Measurements from ENCODE around the gene KLHL7. TPM values are rescaled to one million over a fixed set of nuclear protein-coding genes. Genes with fewer than 3 reads are reported as not detected.

Gene KLHL7, protein sequence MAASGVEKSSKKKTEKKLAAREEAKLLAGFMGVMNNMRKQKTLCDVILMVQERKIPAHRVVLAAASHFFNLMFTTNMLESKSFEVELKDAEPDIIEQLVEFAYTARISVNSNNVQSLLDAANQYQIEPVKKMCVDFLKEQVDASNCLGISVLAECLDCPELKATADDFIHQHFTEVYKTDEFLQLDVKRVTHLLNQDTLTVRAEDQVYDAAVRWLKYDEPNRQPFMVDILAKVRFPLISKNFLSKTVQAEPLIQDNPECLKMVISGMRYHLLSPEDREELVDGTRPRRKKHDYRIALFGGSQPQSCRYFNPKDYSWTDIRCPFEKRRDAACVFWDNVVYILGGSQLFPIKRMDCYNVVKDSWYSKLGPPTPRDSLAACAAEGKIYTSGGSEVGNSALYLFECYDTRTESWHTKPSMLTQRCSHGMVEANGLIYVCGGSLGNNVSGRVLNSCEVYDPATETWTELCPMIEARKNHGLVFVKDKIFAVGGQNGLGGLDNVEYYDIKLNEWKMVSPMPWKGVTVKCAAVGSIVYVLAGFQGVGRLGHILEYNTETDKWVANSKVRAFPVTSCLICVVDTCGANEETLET
- total RNA-seq (2021) (46.3 and 61.0 TPM in 2 replicates), Bru-seq, nascent RNA (percentile 78 among the genes with signal in this experiment), BruChase-seq, experiment 1, labeled RNA remaining after a 2-hour chase (percentile 83 among the genes with signal in this experiment), BruChase-seq, experiment 2, labeled RNA remaining after a 6-hour chase (percentile 77 among the genes with signal in this experiment)
- long read RNA-seq, full-length matches to known transcripts, result 60 of 66 reads
- long read RNA-seq, partial matches to known transcripts, result 2 of 66 reads
- long read RNA-seq, other reads (novel, unspliced or antisense), result 4 of 66 reads

DNA sequence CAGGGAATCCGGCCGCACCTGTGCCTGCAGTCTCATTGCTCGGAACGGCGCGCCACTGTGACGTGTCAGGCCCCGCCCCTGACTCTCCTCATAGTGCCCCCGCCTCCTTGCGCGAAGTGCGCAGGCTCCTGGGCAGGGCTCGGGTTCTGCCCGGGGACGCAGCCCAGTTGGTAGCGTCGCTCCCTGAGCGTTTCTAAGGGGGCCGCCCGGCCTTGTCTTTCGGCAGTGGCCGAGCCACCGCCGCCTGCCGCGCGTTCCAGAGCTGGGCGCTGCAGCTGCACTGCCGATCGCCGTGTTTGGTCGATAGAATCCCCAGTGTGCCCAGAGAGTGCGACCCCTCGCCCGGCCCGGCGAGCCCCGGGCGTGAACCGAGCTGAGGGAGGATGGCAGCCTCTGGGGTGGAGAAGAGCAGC is at the start of gene KLHL7:
KLHL7 (plus strand) TSS at position 142 of the 413 bp plus-strand sequence; CDS start at position 384, 242 bp downstream.
- Histone ChIP-seq H3K4me1 (replicated peaks; ENCODE audit: insufficient read depth) (peaks cover 20% of the 10 kb centered on the region), H3K9me3 (ENCODE audit: insufficient read depth, low read depth) (no peaks in the 10 kb centered on the region), H3K27me3 (ENCODE audit: insufficient read depth, low read depth) (no peaks in the 10 kb centered on the region), H3K36me3 (ENCODE audit: low read depth) (no peaks in the 10 kb centered on the region), H4K20me1 (ENCODE audit: insufficient read depth) (no peaks in the 10 kb centered on the region), H3K27ac (peak within 1 kb of the TSS; percentile 80), H3K79me2 (ENCODE audit: low read depth) (peaks cover 50% of the 10 kb centered on the region), H3F3A (ENCODE audit: insufficient read depth, low read depth) (no peaks in the 10 kb centered on the region), H3K4me2 (peak within 1 kb of the TSS; percentile 84), H2AFZ (peak within 1 kb of the TSS; percentile 98), H3K4me3 (peak within 1 kb of the TSS; percentile 80), H3K9me2 (ENCODE audit: insufficient read depth) (no peaks in the 10 kb centered on the region; the same call in 1 of the 2 replicates)
- peak; percentile 94 to 98 for DNase-seq
- POLR2A ChIA-PET (ENCODE audit: unreplicated experiment), result interaction anchor here (0.6 kb wide), 2 partner anchors 374 to 615 kb away, joined by 6 read pairs; no protein-coding TSS in a partner anchor
- TF ChIP-seq, protein P1, sequence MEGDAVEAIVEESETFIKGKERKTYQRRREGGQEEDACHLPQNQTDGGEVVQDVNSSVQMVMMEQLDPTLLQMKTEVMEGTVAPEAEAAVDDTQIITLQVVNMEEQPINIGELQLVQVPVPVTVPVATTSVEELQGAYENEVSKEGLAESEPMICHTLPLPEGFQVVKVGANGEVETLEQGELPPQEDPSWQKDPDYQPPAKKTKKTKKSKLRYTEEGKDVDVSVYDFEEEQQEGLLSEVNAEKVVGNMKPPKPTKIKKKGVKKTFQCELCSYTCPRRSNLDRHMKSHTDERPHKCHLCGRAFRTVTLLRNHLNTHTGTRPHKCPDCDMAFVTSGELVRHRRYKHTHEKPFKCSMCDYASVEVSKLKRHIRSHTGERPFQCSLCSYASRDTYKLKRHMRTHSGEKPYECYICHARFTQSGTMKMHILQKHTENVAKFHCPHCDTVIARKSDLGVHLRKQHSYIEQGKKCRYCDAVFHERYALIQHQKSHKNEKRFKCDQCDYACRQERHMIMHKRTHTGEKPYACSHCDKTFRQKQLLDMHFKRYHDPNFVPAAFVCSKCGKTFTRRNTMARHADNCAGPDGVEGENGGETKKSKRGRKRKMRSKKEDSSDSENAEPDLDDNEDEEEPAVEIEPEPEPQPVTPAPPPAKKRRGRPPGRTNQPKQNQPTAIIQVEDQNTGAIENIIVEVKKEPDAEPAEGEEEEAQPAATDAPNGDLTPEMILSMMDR (conservative IDR thresholded peaks at IDR 0.05), result no peak
- no peak for TF ChIP-seq EZH2 (IDR thresholded peaks at IDR 0.05; ENCODE audit: low read depth)
- CTCF ChIA-PET, result interaction anchor here (0.8 to 1.3 kb wide), 6 partner anchors 19 to 441 kb away, joined by 3 to 4 read pairs (median 3); no protein-coding TSS in a partner anchor
- intact Hi-C loops (cut with micrococcal nuclease; ENCODE audit: unreplicated experiment), result loop anchor here (1.0 to 5.0 kb wide), 2 partner anchors 76 to 93 kb away; partner anchors contain the start of gene HYCC1
- BruUV-seq (replicated peaks), result no TSS peak

- no peaks in the 10 kb centered on the region for H4K20me1 ChIP-seq (ENCODE audit: insufficient read depth)
- no peak for TF ChIP-seq EZH2 (IDR thresholded peaks at IDR 0.05; ENCODE audit: low read depth)
- H3K36me3 ChIP-seq (ENCODE audit: low read depth), result no peaks in the 10 kb centered on the region
- no peaks in the 10 kb centered on the region for H3K9me3 ChIP-seq (ENCODE audit: insufficient read depth, low read depth)
- intact Hi-C loops (cut with micrococcal nuclease; ENCODE audit: unreplicated experiment), result no loop called here
- H3K4me2 ChIP-seq, result no peak overlapping the region
- no peaks in the 10 kb centered on the region for H3K79me2 ChIP-seq (ENCODE audit: low read depth)
- no peaks in the 10 kb centered on the region for H3K27me3 ChIP-seq (ENCODE audit: insufficient read depth, low read depth)
- no peak overlapping the region for H3K4me3 ChIP-seq
- no peaks in the 10 kb centered on the region for H3K9me2 ChIP-seq (ENCODE audit: insufficient read depth)
- ChIA-PET CTCF (interaction anchor here (0.6 to 1.1 kb wide), 4 partner anchors 48 to 792 kb away, joined by 3 to 4 read pairs (median 3); no protein-coding TSS in a partner anchor), POLR2A (ENCODE audit: unreplicated experiment) (interaction anchor here (0.6 kb wide), 1 partner anchor 1620 kb away, joined by 8 read pairs; no protein-coding TSS in a partner anchor)
- H3K4me1 ChIP-seq (replicated peaks; ENCODE audit: insufficient read depth), result no peaks in the 10 kb centered on the region
- no peak for DNase-seq
- no peak overlapping the region; the same call in 1 of the 2 replicates for H2AFZ ChIP-seq
- no peaks in the 10 kb centered on the region for H3F3A ChIP-seq (ENCODE audit: insufficient read depth, low read depth)
- H3K27ac ChIP-seq, result no peak overlapping the region
- BruUV-seq (replicated peaks), result no TSS peak
Measured at GRCh38 chr7:23058408-23059096, 47.0 kb upstream of the KLHL7 start.

- BruUV-seq (replicated peaks), result no TSS peak
- no peak overlapping the region for H3K4me2 ChIP-seq
- TF ChIP-seq, protein P1 (conservative IDR thresholded peaks at IDR 0.05), result no peak
- TF ChIP-seq EZH2 (IDR thresholded peaks at IDR 0.05; ENCODE audit: low read depth), result no peak
- H3K27me3 ChIP-seq (ENCODE audit: insufficient read depth, low read depth), result no peaks in the 10 kb centered on the region
- no peaks in the 10 kb centered on the region for H3K9me3 ChIP-seq (ENCODE audit: insufficient read depth, low read depth)
- H4K20me1 ChIP-seq (ENCODE audit: insufficient read depth), result no peaks in the 10 kb centered on the region
- H3K4me1 ChIP-seq (replicated peaks; ENCODE audit: insufficient read depth), result no peaks in the 10 kb centered on the region
- no peak overlapping the region for H3K27ac ChIP-seq
- ChIA-PET CTCF (no interaction called here), POLR2A (ENCODE audit: unreplicated experiment) (no interaction called here)
- H3K36me3 ChIP-seq (ENCODE audit: low read depth), result no peaks in the 10 kb centered on the region
- H3K79me2 ChIP-seq (ENCODE audit: low read depth), result no peaks in the 10 kb centered on the region
- no peak overlapping the region for H3K4me3 ChIP-seq
- H3F3A ChIP-seq (ENCODE audit: insufficient read depth, low read depth), result no peaks in the 10 kb centered on the region
- DNase-seq, result no peak
- intact Hi-C loops (cut with micrococcal nuclease; ENCODE audit: unreplicated experiment), result no loop called here
- H2AFZ ChIP-seq, result no peak overlapping the region
- H3K9me2 ChIP-seq (ENCODE audit: insufficient read depth), result no peaks in the 10 kb centered on the region
Measured at GRCh38 chr7:23061327-23061726, 44.3 kb upstream of the KLHL7 start.
